Stimulated activated CD4-positive, alpha-beta T cell treated with anti-CD3 and anti-CD28 coated beads, TNF-alpha, amount 100 ng/mL, for 48 hours (primary cell): ENCODE measurements around the gene STXBP1.
"Not testable (repeated sequence)": the region's sequence is repeated elsewhere in the genome, so short reads cannot be mapped to it uniquely, and the experiment has no call there.

Experiments
- DNase-seq, 3 donors: peaks; one replicate each; pipeline ENCODE4 v3.0.0-alpha.2; 2020; ENCODE audit warnings: low read depth in 3 of 3

The STXBP1 gene

DNA sequence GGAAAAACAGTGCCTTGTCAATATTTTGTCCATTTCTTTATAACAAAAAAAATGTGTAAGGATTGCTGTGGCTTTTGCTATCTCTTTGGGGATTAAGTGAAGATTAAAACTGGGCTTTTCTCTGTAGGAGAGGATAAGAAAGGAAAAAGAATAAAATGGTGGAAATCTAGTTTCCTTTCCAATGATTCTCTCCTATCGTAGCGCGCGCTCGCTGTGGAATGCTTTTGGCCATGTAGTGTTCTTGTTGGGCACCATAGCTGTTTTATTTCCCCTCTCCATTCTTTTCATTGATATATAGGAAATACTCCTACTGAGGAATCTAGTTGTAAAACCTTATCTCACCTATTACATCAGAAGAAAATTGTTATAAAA lies 1.5 kb downstream of the STXBP1 start:
- DNase-seq: no peak

DNA sequence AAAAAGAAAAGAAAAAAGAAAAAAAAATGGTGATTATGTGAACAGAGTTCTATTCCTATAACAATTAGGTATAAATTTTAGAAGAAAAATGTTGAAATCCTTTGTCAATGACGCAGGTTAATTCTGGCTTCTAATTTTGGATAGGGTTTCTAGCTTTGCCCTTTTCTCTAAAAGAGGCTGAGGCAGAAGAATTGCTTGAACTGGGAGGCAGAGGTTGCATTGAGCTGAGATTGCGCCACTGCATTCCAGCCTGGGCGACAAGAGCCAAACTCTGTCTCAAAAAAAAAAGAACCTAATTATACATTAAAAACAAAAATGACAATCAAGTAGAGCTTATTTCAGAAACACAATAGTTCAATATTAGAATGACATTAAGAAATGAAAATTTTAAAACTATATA lies 2.9 kb downstream of the STXBP1 start:
- DNase-seq: no peak

DNA sequence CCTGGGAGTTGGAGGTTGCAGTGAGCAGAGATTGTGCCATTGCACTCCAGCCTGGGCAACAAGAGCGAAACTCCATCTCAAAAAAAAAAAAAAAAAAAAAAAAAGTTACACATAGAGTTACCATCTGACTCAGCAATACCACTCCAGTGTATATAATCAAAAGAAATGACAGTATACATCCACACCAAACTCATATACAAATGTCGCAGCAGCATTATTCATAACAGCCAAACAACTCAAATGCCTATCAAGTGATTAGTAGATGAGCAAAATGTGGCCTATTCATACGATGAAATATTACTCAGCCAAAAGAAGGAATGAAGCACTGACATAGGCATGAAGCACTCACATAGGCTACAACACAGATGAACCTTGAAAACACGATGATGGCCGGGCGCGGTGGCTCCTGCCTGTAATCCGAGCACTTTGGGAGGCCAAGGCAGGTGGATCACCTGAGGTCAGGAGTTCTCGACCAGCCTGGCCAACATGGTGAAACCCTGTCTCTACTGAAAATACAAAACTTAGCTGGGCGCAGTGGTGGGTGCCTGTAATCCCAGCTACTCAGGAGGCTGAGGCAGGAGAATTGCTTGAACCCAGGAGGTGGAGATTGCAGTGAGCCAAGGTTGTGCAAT lies 9.4 kb downstream of the STXBP1 start:
- not testable (repeated sequence) for DNase-seq

DNA sequence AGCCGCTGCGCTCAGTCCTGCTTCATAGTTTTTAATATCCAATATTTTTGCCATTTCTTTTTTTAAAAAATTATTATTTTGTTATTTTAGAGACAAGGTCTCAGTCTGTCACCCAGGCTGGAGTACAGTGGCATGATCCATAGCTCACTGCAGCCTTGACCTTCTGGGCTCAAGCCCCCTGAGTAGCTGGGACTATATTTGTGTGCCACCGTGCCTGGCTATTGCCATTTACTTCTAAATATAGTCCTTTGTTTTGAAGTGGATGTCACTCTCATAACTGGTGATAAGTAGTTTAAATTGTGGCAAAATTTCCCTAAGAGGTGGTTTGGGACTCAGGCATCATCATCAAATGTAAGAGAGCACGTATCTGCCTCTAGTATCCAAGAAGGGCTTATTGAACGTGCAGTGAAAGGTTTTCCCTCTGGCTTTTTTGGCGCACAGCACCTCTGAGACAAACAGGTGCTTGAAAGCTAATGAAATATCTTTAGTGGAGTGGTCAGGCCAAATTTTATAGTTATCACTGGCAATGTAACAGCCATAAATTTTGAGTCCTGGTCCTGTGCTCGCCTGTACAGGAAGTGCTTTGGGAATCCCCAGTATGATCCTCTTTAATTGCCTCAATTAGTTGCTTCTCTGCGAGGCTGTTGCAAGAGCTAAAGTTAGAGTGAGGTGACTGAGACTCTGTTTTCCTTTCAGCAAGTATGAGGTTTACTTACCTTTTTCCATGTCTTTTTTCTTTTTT lies 14.8 kb downstream of the STXBP1 start:
- DNase-seq: no peak

DNA sequence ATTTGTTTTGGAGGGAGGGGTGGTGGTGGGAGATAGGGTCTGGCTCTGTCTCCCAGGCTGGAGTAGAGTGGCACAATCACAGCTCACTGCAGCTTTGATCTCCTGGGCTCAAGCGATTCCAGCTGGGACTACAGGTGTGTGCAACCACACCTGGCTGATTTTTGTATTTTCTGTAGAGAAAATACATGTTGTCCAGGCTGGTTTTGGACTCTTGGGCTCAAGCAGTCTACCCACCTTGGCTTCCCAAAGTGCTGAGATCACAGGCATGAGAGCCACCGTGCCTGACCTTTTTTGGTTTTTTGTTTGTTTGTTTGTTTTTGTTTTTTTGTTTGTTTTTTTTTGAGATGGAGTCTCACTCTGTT lies 15.4 kb downstream of the STXBP1 start:
- DNase-seq: no peak

DNA sequence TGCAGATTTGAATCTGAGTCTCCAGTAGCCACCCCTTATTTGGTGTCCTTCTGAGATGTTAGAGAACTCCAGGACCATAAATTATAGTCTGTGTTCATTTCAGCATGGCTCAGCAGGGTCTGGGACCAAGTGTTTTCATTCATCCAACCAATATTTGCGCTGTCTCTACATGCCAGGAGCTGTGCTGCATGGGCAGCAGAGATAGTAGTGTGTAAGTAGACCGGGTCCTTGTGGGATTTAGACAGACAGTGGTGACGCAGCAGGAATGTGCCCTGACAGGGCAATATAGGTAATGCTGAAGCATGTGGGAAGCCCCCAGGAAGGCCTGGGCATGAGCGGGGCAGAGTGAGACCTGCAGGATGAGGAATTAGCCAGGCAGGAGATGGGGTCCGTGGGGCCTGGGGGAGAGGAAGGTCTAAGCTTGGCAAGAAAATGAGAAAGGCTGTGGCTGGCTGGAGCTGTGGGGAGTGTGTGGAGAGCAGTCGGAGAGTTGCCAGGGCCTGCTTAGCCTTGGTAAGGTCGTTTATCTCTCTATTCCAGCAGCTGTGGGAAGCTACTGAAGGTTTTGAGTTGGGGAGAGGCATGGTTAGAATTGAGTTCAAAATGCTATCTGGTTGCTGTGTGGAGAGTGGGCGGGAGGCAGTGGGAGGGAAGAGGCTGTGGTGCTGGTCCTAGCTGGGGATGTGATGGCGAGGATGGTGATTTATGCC lies 16.8 kb downstream of the STXBP1 start:
- DNase-seq: no peak

DNA sequence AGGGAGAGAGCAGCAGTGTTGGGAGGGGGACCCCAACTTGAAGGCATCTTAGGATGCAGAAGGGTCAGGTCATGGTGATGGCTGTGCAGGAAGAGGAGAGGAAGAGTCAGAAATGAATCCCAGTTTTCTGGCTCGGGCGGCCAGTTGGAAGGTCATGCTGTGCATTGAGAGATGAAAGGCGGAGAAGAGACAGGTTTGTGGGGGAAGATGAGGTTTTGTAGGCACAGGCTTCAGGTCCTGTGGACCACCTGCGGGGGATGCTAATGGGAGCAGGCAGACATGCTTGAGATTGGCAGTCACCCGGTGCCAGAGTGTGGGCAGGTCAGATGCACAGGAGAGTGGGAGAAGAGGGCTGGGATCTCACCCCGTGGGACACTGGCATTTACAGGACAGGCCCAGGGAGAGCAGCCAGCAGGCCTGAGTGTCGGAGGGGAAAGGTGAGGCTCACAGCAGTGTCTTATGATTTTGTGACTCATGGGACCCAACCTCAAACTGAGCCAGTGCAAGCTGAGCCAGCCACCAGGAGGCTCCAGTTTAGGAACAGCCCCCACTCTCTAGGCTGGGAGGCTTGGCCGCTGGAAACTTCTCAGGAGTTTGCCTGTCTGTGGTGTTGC lies 17.5 kb downstream of the STXBP1 start:
- DNase-seq: no peak

DNA sequence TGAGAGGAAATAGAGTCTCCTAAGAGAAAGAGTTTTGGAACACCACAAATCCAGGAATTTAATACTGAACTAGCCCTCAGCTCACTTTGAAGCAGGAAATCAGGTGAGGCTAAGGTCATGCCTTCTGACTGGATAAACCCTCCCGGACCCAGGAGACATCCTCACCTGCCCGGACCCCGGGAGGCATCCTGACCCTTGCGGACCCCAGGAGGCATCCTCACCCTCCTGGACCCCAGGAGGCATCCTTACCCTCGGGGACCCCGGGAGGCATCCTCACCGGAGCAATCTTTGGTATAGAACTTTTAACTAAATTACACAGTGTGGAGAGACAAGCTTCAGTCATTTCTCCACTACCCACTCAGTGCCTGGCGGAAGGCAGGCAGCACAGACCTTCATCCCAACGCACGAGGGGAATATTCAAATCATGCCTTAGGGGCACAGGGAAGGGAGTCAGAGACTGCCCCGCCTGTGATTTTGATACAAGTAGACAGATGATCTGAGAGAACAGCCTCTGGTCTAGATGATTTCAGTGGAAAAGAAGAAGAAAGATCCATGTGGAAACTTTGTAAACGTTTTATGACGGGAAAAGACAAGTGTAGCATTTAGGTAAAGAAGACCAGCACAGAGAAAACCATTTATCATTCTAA lies 21.3 kb downstream of the STXBP1 start:
- no peak for DNase-seq

DNA sequence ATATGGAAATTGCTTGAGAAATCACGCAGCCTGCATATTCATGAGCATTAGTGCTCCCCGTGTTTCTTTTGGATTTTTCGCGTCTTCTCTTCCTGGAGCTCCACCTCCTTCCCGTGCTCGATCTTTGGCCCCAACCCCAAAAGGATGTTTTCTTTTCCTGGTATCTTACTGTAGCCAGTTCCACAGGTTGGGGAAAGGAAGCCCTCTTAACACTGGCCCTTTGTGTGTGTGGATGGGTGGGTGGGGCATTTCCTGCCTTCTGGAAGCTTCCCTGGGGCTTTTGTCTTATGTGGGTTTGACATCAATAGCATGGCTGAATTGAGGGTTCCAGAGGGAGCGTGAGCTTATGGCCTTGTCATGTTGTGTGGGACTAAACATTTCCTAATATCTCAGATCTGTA lies 21.9 kb downstream of the STXBP1 start:
- no peak for DNase-seq

DNA sequence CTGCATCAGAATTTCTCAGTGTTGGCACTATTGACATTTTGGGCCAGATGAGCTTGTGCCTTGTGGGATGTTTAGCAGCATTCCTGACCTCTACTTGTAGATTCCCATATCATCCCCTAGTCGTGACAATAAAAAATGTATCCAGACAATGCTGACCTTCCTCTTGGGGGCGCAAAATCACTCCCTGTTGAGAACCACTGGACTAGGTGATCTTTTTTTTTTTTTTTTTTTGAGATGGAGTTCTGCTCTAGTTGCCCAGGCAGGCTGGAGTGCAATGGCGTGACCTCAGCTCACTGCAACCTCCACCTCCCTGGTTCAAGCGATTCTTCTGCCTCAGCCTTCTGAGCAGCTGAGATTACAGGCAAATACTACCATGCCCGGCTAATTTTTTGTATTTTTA lies 22.6 kb downstream of the STXBP1 start:
- DNase-seq: no peak

DNA sequence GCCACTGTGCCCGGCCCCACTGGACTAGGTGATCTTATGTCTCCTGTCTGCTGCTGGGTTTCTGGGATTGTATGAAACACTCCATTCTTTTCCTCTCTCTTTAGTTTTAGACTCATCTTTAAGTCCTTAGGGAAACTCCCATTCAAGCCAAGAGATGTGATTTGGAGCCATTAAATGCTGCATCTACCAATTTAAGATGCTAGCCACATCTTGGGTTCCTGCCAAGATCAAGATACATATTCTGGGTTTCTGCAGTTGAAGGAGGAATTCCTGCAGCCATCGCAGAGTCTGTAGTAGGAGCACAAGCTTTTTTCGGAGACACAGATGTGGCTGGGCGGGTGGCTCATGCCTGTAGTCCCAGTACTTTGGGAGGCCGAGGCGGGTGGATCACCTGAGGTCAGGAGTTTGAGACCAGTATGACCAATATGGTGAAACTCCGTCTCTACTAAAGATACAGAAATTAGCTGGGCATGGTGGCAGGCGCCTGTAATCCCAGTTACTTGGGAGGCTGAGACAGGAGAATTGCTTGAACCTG lies 23.2 kb downstream of the STXBP1 start:
- no peak for DNase-seq

DNA sequence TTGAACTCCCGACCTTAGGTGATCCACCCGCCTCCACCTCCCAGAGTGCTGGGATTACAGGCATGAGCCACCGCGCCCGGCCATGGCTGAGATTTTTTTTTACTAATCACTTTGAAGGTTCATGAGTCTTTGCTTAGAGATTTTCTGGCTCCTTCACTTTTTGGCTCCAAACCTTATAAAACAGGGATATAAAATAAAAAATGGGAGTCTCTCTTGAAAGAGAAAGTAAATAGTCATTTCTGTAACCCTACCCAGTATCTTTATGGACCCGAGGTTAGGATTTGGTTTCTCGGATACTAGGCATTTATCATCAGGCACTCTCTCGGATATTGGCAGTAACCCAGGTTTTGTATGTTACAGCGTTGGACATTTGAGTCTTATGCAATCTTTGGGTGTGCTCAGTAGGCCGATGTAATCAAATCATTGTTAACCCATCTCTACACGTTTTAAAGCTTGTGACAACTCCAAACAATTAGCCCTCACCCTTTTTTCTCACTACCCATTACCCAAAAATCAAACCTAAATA lies 25.3 kb downstream of the STXBP1 start:
- no peak for DNase-seq

DNA sequence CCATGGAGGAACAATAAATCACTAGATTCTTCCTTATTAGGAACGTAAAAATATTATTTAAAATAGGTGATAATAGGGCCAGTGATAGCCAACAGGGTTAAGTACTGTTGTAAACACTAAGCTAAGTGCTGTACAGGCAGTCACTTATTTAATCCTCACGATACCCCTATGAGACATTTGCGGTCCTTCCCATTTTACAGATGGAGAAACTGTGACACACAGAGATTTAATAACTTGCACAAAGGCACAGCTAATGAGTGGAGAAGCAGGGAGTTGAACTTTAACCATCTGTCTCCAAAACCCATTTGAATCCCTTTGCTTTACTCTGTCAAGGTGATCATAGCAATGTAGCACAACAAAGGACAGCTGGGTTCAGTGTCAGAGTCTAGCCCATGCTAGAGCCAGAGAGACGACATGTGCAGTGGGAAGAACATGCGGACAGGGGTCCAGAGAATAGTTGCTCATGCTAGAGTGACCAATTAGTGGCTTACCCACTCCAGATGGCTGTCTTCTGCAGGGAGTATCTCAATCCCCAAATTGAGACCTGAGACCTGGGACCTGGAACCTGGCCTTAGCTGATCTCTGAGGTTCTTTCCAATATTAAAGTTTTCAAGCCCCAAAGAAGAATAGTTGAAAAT lies 28.9 kb downstream of the STXBP1 start:
- DNase-seq: no peak

DNA sequence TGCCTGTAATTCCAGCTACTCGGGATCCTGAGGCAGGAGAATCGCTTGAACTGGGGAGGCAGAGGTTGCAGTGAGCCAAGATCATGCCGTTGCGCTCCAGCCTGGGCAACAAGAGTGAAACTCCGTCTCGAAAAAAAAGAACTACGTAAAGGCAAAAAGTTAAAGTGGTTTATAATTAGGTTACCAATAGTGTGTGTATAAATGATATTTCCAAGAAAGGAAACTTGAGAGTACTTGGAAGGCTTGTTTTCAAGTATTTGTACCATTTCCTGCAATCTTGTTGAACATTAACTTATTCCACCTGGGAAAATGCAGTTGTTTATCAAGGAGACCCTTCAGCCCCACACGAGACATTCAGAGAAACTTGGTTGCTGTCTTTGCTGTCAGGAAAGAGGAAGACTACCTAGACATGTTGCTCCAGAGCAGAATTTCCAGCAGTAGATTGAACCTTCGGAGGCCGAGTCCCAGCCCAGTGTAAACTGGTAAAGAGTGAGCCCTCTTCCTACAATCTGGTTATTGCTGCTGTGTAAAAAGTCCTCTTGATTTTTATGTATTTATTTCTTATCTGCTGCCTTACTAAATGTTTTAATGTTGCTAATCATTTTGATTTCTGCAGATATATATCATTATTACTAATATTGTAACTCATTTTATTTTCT lies 30.1 kb downstream of the STXBP1 start:
- DNase-seq: no peak

DNA sequence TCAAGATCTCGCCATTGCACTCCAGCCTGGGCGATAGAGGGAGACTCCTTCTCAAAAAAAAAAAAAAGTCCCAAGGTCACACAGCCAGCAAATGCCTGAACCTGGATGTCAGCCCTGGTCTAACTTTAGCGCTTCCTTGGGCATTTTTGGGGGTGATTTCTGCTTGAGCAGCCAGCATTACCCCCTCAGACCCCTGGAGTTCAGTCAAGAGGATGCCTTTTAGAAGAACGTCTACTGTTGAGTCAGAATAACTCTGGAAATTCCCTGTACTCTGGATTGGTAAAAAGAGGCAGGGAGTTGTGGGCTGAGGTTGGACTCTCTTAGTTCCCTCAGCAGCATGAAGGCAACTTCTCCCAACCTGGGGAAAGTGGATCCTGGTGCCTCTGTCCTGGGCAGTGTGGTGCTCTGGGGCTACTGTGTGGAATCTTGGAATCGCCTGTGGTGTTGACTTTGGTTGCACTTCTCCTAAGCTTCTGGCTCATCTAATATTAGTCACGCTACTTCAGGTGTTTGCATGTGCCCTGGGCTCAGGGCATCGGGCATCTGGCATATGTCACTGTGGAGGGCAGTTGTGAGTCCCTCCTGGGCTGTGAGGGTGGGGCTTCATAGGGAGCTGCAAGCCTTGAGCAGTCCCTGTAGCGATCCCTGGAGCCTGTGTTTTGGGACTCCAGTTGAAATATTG lies 32.2 kb downstream of the STXBP1 start:
- DNase-seq: no peak

DNA sequence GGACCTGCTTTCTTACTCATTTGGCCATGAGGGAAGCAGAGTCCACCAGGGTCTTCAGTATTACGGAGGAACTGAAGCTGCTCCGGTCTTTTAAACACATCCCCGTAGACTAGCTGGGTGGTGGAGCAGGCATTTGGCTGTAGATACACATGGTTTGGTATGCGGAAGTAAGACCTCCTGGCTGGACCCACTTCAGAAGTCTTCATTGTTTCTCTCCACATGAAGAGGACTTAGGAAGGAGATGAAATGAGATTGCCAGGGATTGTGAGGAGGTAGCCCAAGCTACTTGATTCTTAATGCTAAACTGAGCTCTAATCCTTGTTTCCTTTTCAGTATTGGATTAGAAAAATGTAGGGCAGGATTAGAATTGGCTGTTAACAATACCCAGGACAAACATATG lies 32.9 kb downstream of the STXBP1 start:
- no peak for DNase-seq

DNA sequence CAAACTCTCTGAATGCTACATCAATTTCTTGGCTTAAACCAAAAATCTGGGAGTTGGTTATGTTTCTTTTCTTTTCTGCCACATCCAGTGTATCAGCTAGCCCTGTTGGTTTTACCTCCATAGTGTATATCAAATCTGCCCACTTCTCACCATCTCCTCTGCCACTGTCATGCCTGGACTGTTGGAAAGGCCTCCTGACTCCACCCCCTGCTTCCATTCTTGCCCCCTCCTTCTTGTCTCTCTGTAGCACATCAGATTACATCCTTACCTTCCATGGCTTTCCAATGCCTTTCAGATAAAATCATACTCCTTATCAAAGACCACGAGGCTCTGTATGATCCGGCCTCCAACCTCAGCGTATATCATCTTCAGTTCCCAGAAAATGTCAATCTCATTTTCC lies 35.4 kb downstream of the STXBP1 start:
- no peak for DNase-seq

DNA sequence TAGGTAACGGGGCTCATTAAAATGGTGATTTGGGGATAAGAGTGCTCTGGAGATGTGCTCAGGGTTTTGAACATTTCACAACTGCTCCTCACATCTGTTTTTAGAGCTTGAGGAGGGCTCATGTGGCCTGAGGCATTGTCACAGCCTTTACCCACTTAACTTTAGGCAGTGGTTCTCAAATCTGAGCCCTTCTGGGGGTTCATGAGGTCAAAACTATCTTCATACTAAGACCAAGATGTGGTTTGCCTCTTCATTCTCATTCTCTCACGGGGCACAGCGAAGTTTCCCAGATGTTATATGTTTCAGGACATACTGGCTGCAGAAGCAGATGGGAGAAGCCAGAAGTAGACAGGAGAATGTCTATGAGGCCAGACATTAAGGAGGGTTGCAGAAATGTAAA lies 38.4 kb downstream of the STXBP1 start:
- DNase-seq: no peak

DNA sequence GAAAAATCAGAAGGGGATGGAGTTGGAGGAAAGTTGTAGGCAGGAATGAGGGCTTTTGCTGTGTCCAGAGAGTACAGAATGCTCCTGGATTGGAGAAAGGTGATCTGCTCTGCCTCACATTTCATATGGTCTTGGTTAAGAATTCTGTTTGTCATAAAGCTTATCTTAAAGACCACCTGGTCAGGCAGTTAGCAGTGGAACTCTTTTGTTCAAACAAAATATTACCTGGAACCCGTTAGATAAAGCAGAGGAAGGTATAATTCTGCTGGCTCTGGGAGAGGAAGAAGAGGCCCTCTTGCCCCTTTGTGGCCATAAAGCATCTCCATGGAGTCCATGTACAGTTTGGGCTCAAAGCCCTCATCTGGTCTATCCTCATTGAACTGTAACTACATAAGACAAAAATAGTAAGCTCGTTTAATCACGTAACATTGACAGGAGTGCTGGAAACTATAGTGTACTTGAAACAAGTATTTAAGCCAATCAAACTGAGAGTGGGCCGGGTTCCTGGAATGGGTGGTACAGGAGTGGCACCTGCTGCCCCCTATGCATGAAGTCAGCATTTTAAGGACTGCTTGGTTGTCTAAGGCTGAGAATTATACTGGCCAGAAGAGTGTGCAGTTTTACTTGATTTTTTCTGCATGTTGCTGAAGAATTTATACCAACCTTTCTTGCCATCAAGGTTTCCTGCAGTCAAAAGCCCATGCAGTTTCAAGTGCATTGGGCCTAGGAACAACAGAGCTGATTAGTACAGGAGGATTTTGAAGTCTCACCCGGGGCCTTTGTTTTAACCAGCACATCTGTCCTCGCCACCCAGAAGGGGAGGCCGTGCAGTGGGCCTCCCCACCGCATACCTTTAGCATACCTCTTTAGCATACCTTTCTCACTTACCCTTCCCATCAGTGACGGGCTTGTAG lies 39.9 kb downstream of the STXBP1 start:
- no peak for DNase-seq
